CD1c-positive myeloid dendritic cell (primary cell): ENCODE measurements around the gene ZBTB20.

Source experiments
- DNase-seq: peaks from one replicate; pipeline ENCODE4 v3.0.0-alpha.2; 2016; ENCODE audit errors: extremely low spot score

The ZBTB20 gene

DNA sequence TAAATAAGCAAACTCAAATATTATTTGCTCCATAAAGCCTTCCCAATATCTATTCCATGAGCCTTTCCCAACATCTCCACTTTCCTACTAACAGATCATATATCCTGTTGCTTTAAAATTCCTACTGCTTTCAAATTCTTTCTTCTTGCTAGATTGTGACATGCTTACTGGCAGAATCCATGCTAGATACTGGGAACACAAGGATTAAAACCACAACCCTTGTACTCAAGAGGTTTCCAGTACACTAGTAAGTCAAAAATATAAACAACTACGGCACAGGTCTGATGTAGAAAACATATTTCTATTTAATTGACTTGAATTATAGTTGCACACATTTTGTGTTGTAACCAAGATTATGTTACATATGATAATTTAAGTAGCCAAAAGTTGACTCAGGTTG is 275.0 kb downstream of the ZBTB20 start:
- no peak for DNase-seq

DNA sequence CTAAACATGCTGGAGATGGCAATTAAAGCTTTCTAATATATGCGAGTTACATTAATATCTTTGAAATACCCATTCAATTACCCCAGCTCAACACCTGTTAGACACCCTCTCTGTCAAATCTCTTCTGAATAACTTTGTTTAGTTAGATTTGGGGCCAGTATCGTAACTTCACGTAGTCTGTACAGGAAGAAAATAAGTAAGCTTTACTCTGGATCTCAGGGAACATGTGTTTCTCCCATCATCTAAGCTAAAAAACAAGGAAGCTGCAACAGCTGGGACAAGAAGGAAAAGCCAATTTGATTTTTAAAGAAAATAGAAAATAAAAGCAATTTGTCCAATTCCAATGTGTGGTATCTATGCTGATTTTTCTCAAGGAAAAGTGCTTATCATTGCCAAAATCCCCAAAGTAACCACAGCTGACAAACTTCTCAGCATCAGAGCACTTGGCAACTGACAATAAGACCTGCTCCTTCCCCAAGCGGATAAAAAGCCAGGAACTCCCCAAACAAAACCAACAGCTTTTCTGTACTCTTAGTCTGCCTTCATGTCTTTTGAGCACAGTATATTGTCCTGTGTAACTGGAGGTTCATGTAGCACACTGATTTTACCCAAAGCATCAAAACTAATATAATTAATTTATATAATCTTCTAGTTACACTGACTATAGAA is 279.1 kb downstream of the ZBTB20 start:
- no peak for DNase-seq

DNA sequence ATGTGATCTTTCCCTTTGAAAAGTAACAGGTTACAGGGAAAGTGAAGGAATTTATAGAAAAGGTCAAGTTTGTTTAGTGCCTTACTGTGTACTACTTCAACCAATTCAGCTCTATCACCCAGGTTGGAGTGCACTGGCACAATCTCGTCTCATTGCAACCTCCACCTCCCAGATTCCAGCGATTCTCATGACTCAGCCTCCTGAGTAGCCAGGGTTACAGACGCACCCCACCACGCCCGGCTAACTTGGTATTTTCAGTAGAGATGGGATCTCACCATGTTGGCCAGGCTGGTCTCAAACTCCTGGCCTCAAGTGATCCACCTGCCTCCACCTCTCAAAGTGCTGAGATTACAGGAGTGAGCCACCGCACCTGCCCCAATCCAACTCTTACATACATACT is 279.7 kb downstream of the ZBTB20 start:
- DNase-seq = no peak

DNA sequence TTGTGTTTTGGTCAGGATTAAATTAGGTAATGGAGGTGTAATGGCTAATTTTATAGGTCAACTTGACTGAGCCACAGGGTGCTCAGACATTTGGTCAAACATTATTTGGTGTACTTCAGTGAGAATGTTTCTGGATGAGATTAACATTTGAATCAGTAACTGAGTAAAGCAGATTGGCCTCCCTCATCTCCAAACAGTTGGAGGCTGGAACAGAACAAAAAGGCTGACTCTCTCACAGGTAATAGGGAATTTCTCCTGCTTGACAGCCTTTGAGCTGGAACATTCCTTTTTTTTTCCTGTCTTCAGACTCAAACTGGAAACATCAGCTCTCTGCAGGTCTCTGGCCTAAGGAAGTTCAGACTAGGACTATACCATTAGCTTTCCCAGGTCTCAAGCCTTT is 280.7 kb downstream of the ZBTB20 start:
- no peak for DNase-seq

DNA sequence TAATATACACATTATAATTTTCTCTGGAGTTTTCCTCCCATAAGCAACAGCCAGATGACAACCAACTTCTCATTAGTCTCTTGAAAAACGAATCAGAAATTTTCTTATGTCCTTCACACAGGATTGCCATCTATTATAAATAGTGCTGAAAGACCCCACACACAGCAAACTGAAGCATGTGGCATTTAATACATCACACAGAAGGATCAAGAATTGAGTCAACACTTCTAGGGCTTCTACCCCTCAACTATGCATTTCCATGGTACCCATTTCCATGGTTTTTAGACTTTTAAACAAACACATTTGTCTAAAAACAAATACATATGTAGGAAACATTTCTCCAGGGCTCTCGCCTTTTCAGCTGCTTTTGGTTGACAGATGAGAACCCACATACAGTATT is 282.1 kb downstream of the ZBTB20 start:
- DNase-seq = no peak

DNA sequence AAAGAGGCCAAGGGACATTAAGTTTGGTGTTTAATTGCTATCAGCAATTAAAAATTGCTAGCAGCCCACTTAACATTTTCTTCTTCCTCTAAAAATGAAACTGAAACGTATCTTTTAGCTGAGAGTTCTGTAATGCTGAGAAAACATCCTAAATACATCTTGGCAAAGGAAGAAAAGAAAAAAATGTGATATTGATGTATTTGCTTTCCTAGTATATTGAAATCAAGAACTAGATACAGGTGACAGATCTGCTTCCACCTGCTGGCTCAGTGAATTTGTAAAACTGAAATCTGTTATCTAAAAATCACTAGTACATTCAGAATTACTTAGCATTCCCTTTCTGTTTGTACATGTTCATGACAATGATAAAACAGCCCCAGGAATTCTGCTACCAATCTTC is 283.2 kb downstream of the ZBTB20 start:
- DNase-seq = no peak

DNA sequence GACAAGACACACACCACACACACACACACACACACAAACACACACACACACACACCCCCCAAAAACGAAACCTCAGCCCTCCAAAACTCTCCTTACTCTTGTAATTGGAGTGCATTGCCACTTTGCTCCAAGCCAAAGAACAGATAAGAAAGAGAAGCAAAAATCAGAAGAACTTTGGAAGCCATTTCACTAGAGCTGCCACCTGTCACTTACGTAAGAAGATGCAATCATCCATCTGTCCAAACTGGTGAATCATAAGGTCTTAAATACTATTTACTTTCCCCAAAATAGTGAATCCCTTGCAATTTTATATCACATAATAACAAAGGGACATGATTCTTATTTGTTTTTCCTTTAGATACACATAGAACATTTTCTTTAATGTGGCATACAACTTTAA is 285.4 kb downstream of the ZBTB20 start:
- DNase-seq = no peak

DNA sequence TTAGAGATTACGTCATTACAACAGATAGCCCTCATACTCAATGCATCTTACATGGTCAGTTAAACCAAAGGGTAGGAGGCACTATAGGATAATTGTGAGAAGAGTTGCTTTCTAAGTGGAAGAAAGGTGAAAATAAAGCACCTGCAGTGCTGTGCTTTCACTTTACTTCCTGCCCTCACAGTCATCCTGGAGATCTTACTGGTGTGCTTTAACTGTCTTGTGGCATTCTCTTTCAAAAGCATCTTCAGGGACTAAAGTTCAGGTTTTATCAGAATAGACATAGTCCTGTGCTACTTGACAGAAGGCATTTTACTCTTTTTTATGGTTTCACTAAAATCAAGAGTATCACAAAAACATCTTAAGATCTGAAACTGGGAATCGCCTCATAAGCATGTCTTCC is 286.6 kb downstream of the ZBTB20 start:
- no peak for DNase-seq

DNA sequence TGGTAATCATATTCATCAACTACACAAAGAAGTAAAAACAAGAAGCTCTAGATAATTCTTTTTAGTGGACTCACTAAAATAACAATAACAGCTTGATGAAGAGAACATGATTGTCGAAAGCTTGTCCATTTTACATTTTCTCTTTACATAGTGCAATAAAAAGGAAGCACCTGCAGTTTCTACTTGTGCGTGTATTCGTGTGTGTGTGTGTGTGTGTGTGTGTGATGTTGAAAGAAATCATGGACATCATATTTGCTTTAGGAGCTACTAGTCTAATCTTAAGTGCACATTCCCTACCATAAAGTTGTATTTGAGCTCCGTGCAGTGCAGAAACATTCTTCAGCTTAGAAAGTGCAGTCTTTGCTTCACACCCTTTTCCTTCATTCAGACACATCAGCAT is 288.8 kb downstream of the ZBTB20 start:
- DNase-seq = no peak

DNA sequence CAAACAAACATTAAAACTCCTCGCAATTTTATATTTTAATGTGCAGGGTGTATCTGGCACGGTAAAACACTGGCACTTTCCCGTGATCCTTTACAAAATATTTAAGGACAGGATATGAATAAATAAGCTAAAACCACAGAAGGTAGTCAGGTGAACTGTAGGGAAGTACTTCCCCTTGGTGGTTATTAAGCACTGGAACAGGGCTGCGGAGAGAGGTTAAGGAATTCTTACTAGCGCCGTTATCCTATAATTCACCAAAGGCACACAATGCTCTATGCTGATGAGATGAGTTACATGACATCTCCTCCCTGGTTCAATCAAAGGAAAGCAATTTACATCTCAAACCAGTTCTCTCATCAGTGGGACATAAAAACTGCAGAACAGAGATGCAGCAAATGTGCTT is 289.8 kb downstream of the ZBTB20 start:
- no peak for DNase-seq

DNA sequence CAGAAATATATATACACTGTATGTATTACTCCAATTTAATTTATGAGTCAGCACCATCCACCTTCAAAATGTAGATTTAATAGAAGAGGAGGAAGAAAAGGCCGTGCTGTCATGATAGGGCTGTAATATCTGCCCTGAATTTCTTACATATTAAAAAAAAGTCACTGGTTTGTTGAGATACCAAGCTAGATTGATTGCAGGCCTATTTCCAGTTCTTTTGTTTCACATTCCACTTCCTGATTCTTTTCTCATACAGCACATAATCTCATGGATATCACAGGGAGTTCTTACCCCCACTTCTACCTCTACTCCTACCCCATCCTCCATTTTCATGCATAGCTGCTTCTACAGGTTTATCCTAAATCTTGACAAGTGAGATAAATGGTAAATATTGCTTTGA is 290.3 kb downstream of the ZBTB20 start:
- DNase-seq = no peak

DNA sequence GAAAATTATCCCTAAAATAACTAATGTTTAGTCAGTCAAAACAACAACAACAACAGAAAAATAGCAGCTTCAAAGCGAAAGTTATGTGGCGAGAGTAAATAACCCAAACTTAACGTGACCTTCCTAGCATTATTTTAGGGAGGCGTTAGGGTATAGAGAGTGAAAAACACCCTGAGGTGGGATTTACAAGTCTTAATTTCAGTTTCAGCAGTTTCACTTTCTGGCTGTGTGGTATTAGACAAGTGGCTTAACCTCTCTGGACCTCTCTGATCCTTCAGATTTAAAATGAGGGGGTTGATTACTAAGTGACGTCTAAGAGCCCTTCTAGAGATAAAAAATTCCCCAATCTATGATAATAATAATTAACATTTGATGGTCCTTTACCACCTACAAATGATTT is 291.2 kb downstream of the ZBTB20 start:
- no peak for DNase-seq

DNA sequence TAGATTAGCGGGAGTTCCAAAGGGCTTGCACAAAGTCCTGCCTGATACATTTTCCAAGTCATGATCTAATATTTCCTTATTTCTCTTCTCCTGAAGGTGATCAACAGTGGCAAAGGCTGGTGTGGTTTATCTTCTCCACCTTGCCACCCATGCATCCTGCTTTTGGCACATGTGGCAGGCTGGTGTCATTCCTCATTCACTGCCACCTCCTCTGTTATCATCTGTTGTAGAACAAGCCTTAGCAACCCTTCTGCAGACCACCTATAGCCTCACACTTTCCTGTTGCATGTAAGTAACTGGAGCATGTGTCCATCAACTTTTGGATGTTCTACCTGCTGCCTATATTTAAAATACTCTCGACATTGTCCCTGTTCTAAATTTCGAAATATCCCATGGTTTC is 294.1 kb downstream of the ZBTB20 start:
- no peak for DNase-seq

DNA sequence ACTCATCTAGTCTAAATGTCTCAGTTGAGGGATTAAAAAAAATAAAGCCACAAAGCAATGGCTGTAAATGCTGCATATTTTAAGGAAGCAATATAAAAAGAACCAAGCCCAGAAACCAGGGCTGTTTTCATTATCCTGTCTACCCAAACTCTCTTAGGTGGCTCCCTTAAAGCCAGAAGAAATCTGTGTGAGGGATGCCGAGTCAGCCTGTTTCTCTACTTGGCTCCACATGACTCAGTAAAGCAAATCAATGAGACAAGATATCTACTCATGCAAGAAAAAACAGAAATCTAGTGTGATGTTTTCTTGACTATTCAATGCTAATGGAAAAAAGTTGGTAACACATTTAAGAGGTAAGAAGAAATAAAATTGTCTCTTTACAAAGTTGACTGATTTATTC is 296.2 kb downstream of the ZBTB20 start:
- DNase-seq = no peak

DNA sequence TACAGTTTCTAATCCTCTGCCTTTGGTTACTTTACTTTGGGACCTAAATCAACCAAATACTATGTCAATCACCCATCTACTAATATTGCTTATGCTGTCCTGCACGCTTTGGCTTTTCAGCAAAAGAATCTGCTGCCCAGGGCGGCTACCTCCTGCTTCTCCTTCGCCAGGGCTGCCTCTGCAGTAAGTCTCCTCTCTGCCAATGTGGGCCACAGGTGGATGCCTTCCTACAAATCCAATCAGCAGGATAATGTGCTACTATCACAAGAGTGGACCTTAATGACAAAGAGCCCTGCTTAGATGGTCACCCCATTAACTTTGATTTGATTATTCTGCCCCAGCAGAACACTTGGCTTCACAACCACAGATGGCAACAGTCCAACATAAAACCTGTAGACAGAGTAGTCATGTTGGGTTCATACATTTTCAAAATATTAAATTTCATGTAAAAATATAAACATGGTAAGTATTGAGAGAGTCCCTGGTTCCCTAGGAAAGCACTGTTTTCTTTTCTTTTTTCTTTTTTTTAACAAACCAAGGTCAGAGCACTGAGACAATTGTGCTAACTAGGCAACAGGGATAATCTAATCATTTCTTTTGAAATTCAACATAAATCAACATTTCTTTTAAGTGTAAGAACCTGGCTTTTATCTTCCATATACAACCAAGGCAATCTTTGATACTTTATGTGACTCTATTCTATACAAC is 298.3 kb downstream of the ZBTB20 start:
- no peak for DNase-seq

DNA sequence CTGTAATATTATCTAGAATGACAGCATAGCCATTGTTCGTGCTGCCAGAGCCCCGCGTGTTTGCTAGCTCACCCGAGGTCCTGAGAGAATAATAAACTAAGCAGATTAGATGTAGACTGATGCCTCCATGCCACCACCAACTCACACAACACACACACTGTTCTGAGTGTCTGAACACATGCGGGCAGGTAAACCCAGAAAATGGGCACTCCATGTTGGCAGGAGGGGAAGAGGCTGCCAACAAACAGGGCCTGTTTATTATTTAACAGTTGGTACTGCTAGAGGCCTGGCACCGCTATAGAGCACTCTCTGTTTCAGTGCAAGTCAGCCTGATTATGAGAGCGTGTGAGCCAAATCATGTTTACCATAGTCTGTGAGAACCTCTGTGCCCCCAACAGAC is 299.0 kb downstream of the ZBTB20 start:
- no peak for DNase-seq

DNA sequence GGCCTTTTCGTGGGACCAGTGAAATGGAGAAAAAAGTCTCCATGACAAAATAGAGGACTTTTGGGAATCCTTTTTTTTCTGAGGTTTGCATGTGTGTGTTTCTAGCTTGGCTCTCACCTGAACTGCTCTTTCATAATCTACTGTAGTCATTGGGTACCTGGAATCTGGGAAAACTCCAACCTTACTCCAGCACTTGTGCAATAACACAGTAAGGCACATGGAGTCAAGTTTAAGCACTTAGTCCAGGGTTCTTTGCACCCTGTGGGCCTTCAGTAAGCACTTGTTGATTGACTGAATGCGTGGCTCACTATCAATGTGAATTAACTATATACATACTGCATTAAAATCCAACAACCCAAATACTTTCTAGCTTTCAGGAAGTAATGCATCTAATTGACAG is 299.5 kb downstream of the ZBTB20 start:
- DNase-seq = no peak

DNA sequence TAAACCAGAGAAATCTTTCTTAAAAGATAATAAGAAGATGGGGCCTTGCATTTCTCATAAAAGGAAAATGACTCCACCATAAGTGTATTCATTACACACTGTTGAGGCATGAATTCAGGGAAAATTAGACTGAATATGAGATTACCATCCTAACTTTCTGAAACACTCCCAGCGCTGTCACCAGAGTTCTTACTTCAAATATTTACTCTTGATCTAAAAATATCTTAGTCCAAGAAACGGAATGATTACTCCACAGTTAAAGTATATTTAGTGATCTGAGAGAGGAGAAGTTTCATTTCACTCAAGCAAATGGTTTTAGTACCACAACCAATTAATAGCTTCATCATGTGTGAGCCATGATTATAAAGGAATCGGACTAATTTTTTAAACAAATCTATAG is 300.3 kb downstream of the ZBTB20 start:
- DNase-seq = no peak

DNA sequence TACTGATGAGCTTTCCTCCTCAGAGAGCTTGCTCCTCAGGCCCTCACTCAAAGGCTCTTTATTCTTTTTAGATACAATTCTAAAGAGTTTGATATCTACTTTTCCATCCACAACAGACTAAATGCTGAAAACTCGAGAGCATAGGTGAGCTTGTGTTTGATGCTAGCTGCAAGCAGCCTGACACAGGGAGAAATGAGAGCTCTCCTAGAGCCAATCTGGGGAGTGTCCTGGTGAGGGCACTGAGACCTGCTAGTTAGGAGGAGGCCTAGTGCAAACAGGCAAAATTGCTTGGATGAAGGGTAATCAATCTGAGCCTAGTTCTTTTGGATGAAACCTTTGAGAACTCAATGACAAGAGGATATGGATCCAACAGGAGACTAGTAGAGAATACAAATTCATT is 300.8 kb downstream of the ZBTB20 start:
- DNase-seq = no peak

DNA sequence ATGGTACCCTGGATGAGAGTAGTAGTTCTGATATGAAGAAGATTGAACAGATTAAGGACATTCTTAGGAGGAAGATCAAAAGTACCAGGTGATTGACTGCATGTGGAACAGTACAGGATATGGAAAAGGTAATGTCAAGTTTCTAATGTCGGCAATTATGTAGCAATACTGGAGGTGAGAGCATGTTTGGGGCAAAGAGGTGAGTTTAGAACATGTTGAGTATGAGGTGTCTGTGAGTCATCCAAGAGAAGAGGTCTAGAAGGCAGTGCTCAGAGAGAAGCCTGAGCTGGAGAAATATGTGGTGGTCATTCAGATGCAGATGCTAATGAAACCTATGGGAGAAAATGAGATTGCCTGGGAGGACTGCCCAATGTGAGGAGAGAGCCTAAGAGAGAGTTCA is 305.6 kb downstream of the ZBTB20 start:
- no peak for DNase-seq

DNA sequence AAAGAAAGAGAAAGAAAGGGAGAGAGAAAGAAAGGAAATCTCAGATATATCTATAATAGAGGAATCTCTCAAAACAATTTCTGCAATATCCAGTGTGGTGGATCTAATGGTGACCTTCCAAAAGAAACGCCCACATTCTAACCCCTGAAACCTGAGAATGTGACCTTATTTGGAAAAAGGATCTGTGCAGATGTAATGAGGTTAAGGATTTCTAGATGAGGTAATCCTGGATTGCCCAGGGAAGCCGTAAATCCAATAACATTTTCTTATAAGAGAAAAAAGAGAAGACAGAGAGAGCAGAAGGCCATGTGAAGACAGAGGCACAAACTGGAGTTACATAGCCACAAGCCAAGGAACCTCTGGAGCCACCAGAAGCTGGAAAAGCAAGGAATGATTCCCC is 307.6 kb downstream of the ZBTB20 start:
- DNase-seq = no peak

DNA sequence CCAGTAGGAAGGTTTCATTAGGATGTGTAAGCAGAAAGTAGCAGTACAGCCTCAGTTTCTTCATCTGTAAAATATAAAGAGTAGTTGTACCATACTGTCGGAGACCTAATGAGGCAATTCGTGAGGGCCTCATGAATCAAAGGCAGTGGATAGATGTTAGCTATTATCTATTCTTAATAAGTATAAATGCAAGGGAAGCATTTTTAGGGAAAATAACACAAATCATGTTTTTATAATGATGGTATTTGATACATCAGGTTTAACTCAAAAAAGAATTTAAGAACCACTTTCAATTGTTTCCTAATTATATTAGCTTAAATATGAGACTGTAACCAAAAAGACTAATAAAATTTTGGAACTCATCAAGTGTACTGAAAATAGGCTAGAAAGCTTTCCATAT is 309.1 kb downstream of the ZBTB20 start:
- no peak for DNase-seq

DNA sequence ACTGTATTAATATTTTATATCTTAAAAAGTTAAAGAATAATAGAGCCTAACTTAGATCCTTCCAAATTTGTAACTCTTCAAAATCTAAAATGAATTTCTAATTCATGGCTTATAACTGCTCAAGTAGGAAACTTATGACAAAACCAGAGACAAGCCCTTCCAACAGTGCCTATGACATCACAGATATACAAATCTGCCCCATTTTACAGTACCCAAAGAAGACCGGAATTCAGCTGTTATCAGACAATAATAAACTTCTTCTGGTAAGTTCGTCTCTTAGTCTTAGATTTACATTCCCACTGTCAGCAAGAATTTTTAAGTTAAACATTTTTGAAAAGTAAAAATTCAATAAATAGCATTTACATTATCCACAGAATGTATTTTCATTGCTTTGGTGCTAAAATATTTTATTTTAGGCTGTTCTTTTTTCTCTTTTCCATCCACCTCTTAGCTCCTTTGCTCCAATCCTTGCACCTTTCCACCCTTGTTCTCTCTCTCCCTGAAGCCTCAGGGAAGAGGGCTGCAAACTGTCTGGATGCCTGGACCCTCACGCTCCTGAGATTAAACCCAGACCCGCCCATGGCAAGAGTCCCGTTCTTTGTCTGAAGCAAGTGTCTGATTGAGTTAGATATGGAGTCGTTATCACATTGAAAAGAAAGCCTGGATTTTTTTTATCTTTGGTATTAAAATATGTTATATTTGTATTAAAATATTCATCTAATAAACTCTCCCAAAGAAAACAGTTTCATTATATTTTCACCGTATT is 312.7 kb downstream of the ZBTB20 start:
- no peak for DNase-seq
